Measurements from ENCODE around the gene DNAH3. TPM values are rescaled to one million over a fixed set of nuclear protein-coding genes. Genes with fewer than 3 reads are reported as not detected.

Gene DNAH3
- total RNA-seq, 1 experiment from 2014 or later, result 0.24 TPM

DNA sequence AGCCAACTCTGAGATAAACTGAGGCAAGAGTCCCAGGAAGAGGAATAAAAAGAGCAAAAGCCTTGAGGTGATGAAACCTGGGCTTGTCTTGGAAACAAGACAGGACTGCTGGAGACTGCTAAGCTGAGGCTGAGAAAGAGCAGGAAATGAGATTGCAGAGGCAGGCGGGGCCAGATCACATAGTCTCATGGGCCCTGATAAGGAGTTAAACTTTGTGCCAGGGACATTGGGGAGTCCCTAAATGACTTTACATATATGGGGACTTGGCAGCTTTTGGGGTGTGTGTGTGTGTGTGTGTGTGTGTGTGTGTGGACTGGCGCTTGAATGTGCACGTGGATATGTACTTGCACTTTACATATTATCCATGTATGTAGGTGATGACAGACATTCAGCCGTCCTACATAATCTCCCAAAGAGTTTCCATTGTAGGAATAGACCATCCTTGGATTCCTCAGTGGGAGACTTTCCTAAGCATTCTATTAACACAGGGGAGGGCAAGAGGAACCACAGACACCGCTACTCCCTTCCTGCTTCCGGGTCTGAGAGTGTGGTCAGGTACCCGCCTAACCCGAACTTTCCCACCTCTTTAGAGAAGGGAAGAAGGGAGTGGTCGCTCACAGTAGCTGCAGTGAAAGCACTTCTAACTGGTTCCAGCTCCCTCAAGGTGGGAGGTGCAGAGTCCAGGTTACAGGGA lies 127.0 kb downstream of the DNAH3 start:
- no peak overlapping the region for H3K27ac ChIP-seq (ENCODE audit: insufficient read length, low read depth, low read length)
- no peak overlapping the region for H2BK12ac ChIP-seq (ENCODE audit: insufficient read length, low read depth, low read length)
- H3K4ac ChIP-seq (ENCODE audit: low read depth, low read length), result no peak overlapping the region
- no CpG with 5 or more reads among the region's 9 CpGs for WGBS (ENCODE audit: extremely low coverage, insufficient read length, low lambda C conversion rate)
- DNase-seq, result no peak
- H3K56ac ChIP-seq (ENCODE audit: insufficient read length, low read depth, low read length), result no peak overlapping the region
- no peaks in the 10 kb centered on the region for H4K20me1 ChIP-seq (ENCODE audit: control insufficient read depth, insufficient read depth, insufficient read length)
- no peak overlapping the region for H2BK120ac ChIP-seq (ENCODE audit: low read depth, low read length, poor library complexity, severe bottlenecking)
- H3K9me3 ChIP-seq (ENCODE audit: control insufficient read depth, low read depth, low read length), result no peaks in the 10 kb centered on the region
- H3K4me2 ChIP-seq (ENCODE audit: insufficient read depth, insufficient read length, low read length), result no peak overlapping the region
- H3K36me3 Mint-ChIP-seq (ENCODE audit: insufficient read depth in 1 of 3, low read depth in 3 of 3), result no peaks in the 10 kb centered on the region
- no peak overlapping the region for H3T11ph ChIP-seq (ENCODE audit: low read length)
- no peak overlapping the region for H3K9ac ChIP-seq (ENCODE audit: extremely low read depth, insufficient read length, low read length)
- H4K8ac ChIP-seq (replicated peaks; ENCODE audit: insufficient read length, low read depth, low read length), result no peak overlapping the region
- no peak overlapping the region; a peak in 1 of 7 replicates for H3K27ac Mint-ChIP-seq
- H3K79me1 ChIP-seq (ENCODE audit: insufficient read depth, low read depth, low read length, poor library complexity, severe bottlenecking), result no peaks in the 10 kb centered on the region
- no peak overlapping the region for H3K23ac ChIP-seq (ENCODE audit: insufficient read length, low read depth, low read length)
- H2AFZ ChIP-seq (ENCODE audit: low read length), result no peak overlapping the region
- H2BK15ac ChIP-seq (ENCODE audit: low read depth, low read length), result no peak overlapping the region
- H3K9me3 Mint-ChIP-seq, result no peaks in the 10 kb centered on the region
- no peak overlapping the region for H2BK20ac ChIP-seq (ENCODE audit: low read depth, low read length, poor library complexity, severe bottlenecking)
- H3K23me2 ChIP-seq (ENCODE audit: insufficient read length, low read depth, low read length, poor library complexity, severe bottlenecking), result no peaks in the 10 kb centered on the region
- H3K27me3 ChIP-seq (ENCODE audit: insufficient read depth, low read length), result no peaks in the 10 kb centered on the region
- no peak overlapping the region for H2BK5ac ChIP-seq (ENCODE audit: insufficient read length, low read length)
- H4K91ac ChIP-seq (ENCODE audit: insufficient read length, low read depth, low read length), result no peak overlapping the region
- H3K4me3 Mint-ChIP-seq, result no peak overlapping the region
- H3K4me1 ChIP-seq (ENCODE audit: insufficient read depth, low read length), result no peaks in the 10 kb centered on the region
- no peak overlapping the region for H3K18ac ChIP-seq (ENCODE audit: insufficient read length, low read depth, low read length)
- H3K27me3 Mint-ChIP-seq (ENCODE audit: low read depth), result 0 out of 2 replicates have a peak, but pooled peaks cover 2% of the 10 kb centered on the region
- TF ChIP-seq, protein P1, sequence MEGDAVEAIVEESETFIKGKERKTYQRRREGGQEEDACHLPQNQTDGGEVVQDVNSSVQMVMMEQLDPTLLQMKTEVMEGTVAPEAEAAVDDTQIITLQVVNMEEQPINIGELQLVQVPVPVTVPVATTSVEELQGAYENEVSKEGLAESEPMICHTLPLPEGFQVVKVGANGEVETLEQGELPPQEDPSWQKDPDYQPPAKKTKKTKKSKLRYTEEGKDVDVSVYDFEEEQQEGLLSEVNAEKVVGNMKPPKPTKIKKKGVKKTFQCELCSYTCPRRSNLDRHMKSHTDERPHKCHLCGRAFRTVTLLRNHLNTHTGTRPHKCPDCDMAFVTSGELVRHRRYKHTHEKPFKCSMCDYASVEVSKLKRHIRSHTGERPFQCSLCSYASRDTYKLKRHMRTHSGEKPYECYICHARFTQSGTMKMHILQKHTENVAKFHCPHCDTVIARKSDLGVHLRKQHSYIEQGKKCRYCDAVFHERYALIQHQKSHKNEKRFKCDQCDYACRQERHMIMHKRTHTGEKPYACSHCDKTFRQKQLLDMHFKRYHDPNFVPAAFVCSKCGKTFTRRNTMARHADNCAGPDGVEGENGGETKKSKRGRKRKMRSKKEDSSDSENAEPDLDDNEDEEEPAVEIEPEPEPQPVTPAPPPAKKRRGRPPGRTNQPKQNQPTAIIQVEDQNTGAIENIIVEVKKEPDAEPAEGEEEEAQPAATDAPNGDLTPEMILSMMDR (conservative IDR thresholded peaks at IDR 0.05), result no peak
- H2AK5ac ChIP-seq (ENCODE audit: insufficient read length, low read length), result no peak overlapping the region
- no peaks in the 10 kb centered on the region for H3K79me2 ChIP-seq (ENCODE audit: insufficient read depth, low read length)
- no peak overlapping the region for H3K14ac ChIP-seq (ENCODE audit: insufficient read depth, low read length)
- no peak overlapping the region for H4K5ac ChIP-seq (ENCODE audit: insufficient read length, low read depth, low read length)
- H3K4me1 Mint-ChIP-seq, result peaks cover 4 to 5% of the 10 kb centered on the region in 2 experiments; a peak in 2 of 4 replicates

Measured in H9 (cell line).